Measurements from ENCODE around the gene SIN3B.

GRCh38 chr19:16889883-16890460, 60.8 kb downstream of the SIN3B start:
- TF ChIP-seq CTCF (IDR thresholded peaks at IDR 0.05) (no peak), POLR2A (IDR thresholded peaks at IDR 0.05; ENCODE audit: low read depth) (no peak), POLR2AphosphoS5 (IDR thresholded peaks at IDR 0.05) (no peak), EP300 (IDR thresholded peaks at IDR 0.05) (no peak)

Data from esophagus muscularis mucosa (tissue), 4 donors.